GM19372 (cell line): ENCODE results near the gene HESX1.

Experiments used
- ATAC-seq: cut with Tn5 transposase; IDR thresholded peaks from one replicate; pipeline ENCODE4 v1.9.1; 2021; ENCODE audit warnings: mild to moderate bottlenecking, low read depth, moderate library complexity; ENCODE audit not compliant: unreplicated experiment

Gene HESX1

GRCh38 chr3:57199895-57200297 is at the start of gene HESX1:
Gene HESX1 (minus strand): TSS chr3:57199978. CDS start chr3:57199918, 60 bp downstream.
- ATAC-seq: no peak

- no peak for ATAC-seq
Measured at GRCh38 chr3:57244946-57245345, 45.2 kb upstream of the HESX1 start.

- ATAC-seq: peak; percentile 67
Measured at GRCh38 chr3:57234613-57235575, 35.1 kb upstream of the HESX1 start.

- no peak for ATAC-seq
Measured at GRCh38 chr3:57233799-57234198, 34.0 kb upstream of the HESX1 start.

- no peak for ATAC-seq
Measured at GRCh38 chr3:57230006-57230405, 30.2 kb upstream of the HESX1 start.

- ATAC-seq: peak; percentile 40
Measured at GRCh38 chr3:57227930-57228751, 28.4 kb upstream of the HESX1 start.

- ATAC-seq: peak; percentile 92
Measured at GRCh38 chr3:57227204-57227929, 27.6 kb upstream of the HESX1 start, which contains the start of gene APPL1. Gene APPL1 (plus strand): TSS chr3:57227729. CDS start chr3:57227884, 155 bp downstream.

GRCh38 chr3:57226176-57226575 is 26.4 kb upstream of the HESX1 start:
- no peak for ATAC-seq

- ATAC-seq: no peak
Measured at GRCh38 chr3:57224856-57225255, 25.1 kb upstream of the HESX1 start.

- no peak for ATAC-seq
Measured at GRCh38 chr3:57221883-57222282, 22.1 kb upstream of the HESX1 start.

GRCh38 chr3:57206423-57206822 is 6.6 kb upstream of the HESX1 start:
- no peak for ATAC-seq

- ATAC-seq: no peak
Measured at GRCh38 chr3:57194641-57195040, 5.1 kb downstream of the HESX1 start.

- no peak for ATAC-seq
Measured at GRCh38 chr3:57192028-57192427, 7.8 kb downstream of the HESX1 start.

- no peak for ATAC-seq
Measured at GRCh38 chr3:57184526-57184925, 15.3 kb downstream of the HESX1 start.

- ATAC-seq: no peak
Measured at GRCh38 chr3:57179580-57180410, 20.0 kb downstream of the HESX1 start.

GRCh38 chr3:57176045-57176444 is 23.7 kb downstream of the HESX1 start:
- no peak for ATAC-seq

GRCh38 chr3:57173687-57174086 is 26.1 kb downstream of the HESX1 start:
- ATAC-seq: no peak

- no peak for ATAC-seq
Measured at GRCh38 chr3:57170946-57171345, 28.8 kb downstream of the HESX1 start.

- no peak for ATAC-seq
Measured at GRCh38 chr3:57169872-57170623, 29.7 kb downstream of the HESX1 start.
